NCI-H2171 treated with DMSO at 0.1 percent for 48 hours (cell line): ENCODE measurements around the gene EYA2.

Source experiments
- DNase-seq: peaks from one replicate; lab custom pipeline; 2025; lab: John Stamatoyannopoulos, UW

The EYA2 gene

GRCh38 chr20:47111576-47111975, 216.9 kb downstream of the EYA2 start:
- no peak for DNase-seq

- DNase-seq = peak; percentile 30
These were observed 218.9 kb downstream of the EYA2 start for GRCh38 chr20:47113362-47114109.

GRCh38 chr20:47115694-47116093, 221.1 kb downstream of the EYA2 start:
- DNase-seq = no peak

- DNase-seq = no peak
These were observed 222.7 kb downstream of the EYA2 start for GRCh38 chr20:47117371-47117770.

- DNase-seq = no peak
These were observed 223.1 kb downstream of the EYA2 start for GRCh38 chr20:47117773-47118172.

GRCh38 chr20:47118206-47118605, 223.6 kb downstream of the EYA2 start:
- DNase-seq = no peak

GRCh38 chr20:47118641-47119040, 224.0 kb downstream of the EYA2 start:
- DNase-seq = no peak

- no peak for DNase-seq
These were observed 225.8 kb downstream of the EYA2 start for GRCh38 chr20:47120346-47120936.

- no peak for DNase-seq
These were observed 227.9 kb downstream of the EYA2 start for GRCh38 chr20:47122560-47122959.

GRCh38 chr20:47124181-47124717, 229.6 kb downstream of the EYA2 start:
- DNase-seq = no peak

GRCh38 chr20:47125508-47125757, 230.8 kb downstream of the EYA2 start:
- DNase-seq = no peak

- DNase-seq = peak; percentile 96
These were observed 231.3 kb downstream of the EYA2 start for GRCh38 chr20:47125758-47126591.

GRCh38 chr20:47126709-47127108, 232.1 kb downstream of the EYA2 start:
- no peak for DNase-seq

- no peak for DNase-seq
These were observed 232.9 kb downstream of the EYA2 start for GRCh38 chr20:47127546-47127945.

- DNase-seq = peak; percentile 29
These were observed 233.4 kb downstream of the EYA2 start for GRCh38 chr20:47127999-47128398.

- no peak for DNase-seq
These were observed 234.7 kb downstream of the EYA2 start for GRCh38 chr20:47129306-47129705.

- no peak for DNase-seq
These were observed 239.3 kb downstream of the EYA2 start for GRCh38 chr20:47133809-47134456.

- DNase-seq = no peak
These were observed 242.1 kb downstream of the EYA2 start for GRCh38 chr20:47136782-47137181.

- DNase-seq = no peak
These were observed 242.7 kb downstream of the EYA2 start for GRCh38 chr20:47137231-47137870.

GRCh38 chr20:47139934-47140535, 245.4 kb downstream of the EYA2 start:
- DNase-seq = no peak

- no peak for DNase-seq
These were observed 246.8 kb downstream of the EYA2 start for GRCh38 chr20:47141350-47141921.
